ENCODE data around the gene NR1D1. TPM values are rescaled to one million over a fixed set of nuclear protein-coding genes. Genes with fewer than 3 reads are reported as not detected.

NR1D1 gene
- total RNA-seq, 1 donor from 2014 or later: 2.6 TPM

- TF ChIP-seq CTCF (IDR thresholded peaks at IDR 0.05; ENCODE audit: unreplicated experiment): no peak
- Mint-ChIP-seq H3K27ac (ENCODE audit: unreplicated experiment) (peak overlapping the region; percentile 95), H3K36me3 (ENCODE audit: low read depth, unreplicated experiment) (no peaks in the 10 kb centered on the region), H3K4me3 (ENCODE audit: unreplicated experiment) (peak overlapping the region; percentile 56), H3K9me3 (ENCODE audit: unreplicated experiment) (no peaks in the 10 kb centered on the region), H3K4me1 (ENCODE audit: unreplicated experiment) (peaks cover 84% of the 10 kb centered on the region), H3K27me3 (ENCODE audit: unreplicated experiment) (peaks cover 22% of the 10 kb centered on the region)
- DNase-seq (ENCODE audit: low spot score): no peak
Observed at GRCh38 chr17:40107522-40108174, 7.3 kb upstream of the NR1D1 start.

- H3K27me3 Mint-ChIP-seq (ENCODE audit: unreplicated experiment): peaks cover 25% of the 10 kb centered on the region
- peak overlapping the region; percentile 56 for H3K4me3 Mint-ChIP-seq (ENCODE audit: unreplicated experiment)
- no peaks in the 10 kb centered on the region for H3K9me3 Mint-ChIP-seq (ENCODE audit: unreplicated experiment)
Observed at GRCh38 chr17:40106760-40107521, 6.6 kb upstream of the NR1D1 start.

GRCh38 chr17:40105861-40106759 is 5.7 kb upstream of the NR1D1 start:
- H3K9me3 Mint-ChIP-seq (ENCODE audit: unreplicated experiment): no peaks in the 10 kb centered on the region
- peaks cover 71% of the 10 kb centered on the region for H3K4me1 Mint-ChIP-seq (ENCODE audit: unreplicated experiment)
- no peaks in the 10 kb centered on the region for H3K36me3 Mint-ChIP-seq (ENCODE audit: low read depth, unreplicated experiment)
- peak overlapping the region; percentile 47 for H3K4me3 Mint-ChIP-seq (ENCODE audit: unreplicated experiment)
- no peak for DNase-seq (ENCODE audit: low spot score)
- no peak overlapping the region for H3K27ac Mint-ChIP-seq (ENCODE audit: unreplicated experiment)
- peaks cover 24% of the 10 kb centered on the region for H3K27me3 Mint-ChIP-seq (ENCODE audit: unreplicated experiment)
- TF ChIP-seq CTCF (IDR thresholded peaks at IDR 0.05; ENCODE audit: unreplicated experiment): no peak

More at GRCh38 chr17:40106760-40107521, 6.6 kb upstream of the NR1D1 start:
- Mint-ChIP-seq H3K4me1 (ENCODE audit: unreplicated experiment) (peaks cover 77% of the 10 kb centered on the region), H3K27ac (ENCODE audit: unreplicated experiment) (peak overlapping the region; percentile 30), H3K36me3 (ENCODE audit: low read depth, unreplicated experiment) (no peaks in the 10 kb centered on the region)
- TF ChIP-seq CTCF (IDR thresholded peaks at IDR 0.05; ENCODE audit: unreplicated experiment): no peak
- no peak for DNase-seq (ENCODE audit: low spot score)

- no peak overlapping the region for H3K4me3 Mint-ChIP-seq (ENCODE audit: unreplicated experiment)
- peaks cover 28% of the 10 kb centered on the region for H3K27me3 Mint-ChIP-seq (ENCODE audit: unreplicated experiment)
- H3K4me1 Mint-ChIP-seq (ENCODE audit: unreplicated experiment): peaks cover 72% of the 10 kb centered on the region
- H3K27ac Mint-ChIP-seq (ENCODE audit: unreplicated experiment): no peak overlapping the region
- DNase-seq (ENCODE audit: low spot score): no peak
- no peaks in the 10 kb centered on the region for H3K9me3 Mint-ChIP-seq (ENCODE audit: unreplicated experiment)
- no peak for TF ChIP-seq CTCF (IDR thresholded peaks at IDR 0.05; ENCODE audit: unreplicated experiment)
- peaks cover 1% of the 10 kb centered on the region for H3K36me3 Mint-ChIP-seq (ENCODE audit: low read depth, unreplicated experiment)
Observed at GRCh38 chr17:40104594-40105486, 4.5 kb upstream of the NR1D1 start.
